Glutamatergic neuron (in vitro differentiated cells): ENCODE data around the gene VWF. TPM values are rescaled to one million over a fixed set of nuclear protein-coding genes. Genes with fewer than 3 reads are reported as not detected.
A peak's percentile ranks its signal among the peaks of the same experiment; 100 is the strongest.
"Not testable (repeated sequence)": the region's sequence is repeated elsewhere in the genome, so short reads cannot be mapped to it uniquely, and the experiment has no call there.

Experiments
- DNase-seq: peaks from one replicate; pipeline ENCODE4 v3.0.0; 2022
- H3K27ac Mint-ChIP-seq: one replicate; pipeline ENCODE4 v1.8.0; 2020; ENCODE audit warnings: mild to moderate bottlenecking, mixed read lengths, inconsistent platforms; ENCODE audit not compliant: unreplicated experiment
- H3K27me3 Mint-ChIP-seq: one replicate; pipeline ENCODE4 v1.8.0; 2020; ENCODE audit warnings: mild to moderate bottlenecking, moderate library complexity, mixed read lengths, inconsistent platforms; ENCODE audit not compliant: unreplicated experiment
- H3K36me3 Mint-ChIP-seq: one replicate; pipeline ENCODE4 v1.8.0; 2020; ENCODE audit warnings: mild to moderate bottlenecking, mixed read lengths, inconsistent platforms; ENCODE audit not compliant: unreplicated experiment
- H3K4me1 Mint-ChIP-seq: one replicate; pipeline ENCODE4 v1.8.0; 2020; ENCODE audit warnings: mild to moderate bottlenecking, low read depth, mixed read lengths, inconsistent platforms; ENCODE audit not compliant: unreplicated experiment
- H3K4me3 Mint-ChIP-seq: one replicate; pipeline ENCODE4 v1.8.0; 2020; ENCODE audit warnings: mild to moderate bottlenecking, mixed read lengths, inconsistent platforms; ENCODE audit not compliant: unreplicated experiment
- H3K9me3 Mint-ChIP-seq: one replicate; pipeline ENCODE4 v1.8.0; 2020; ENCODE audit warnings: mild to moderate bottlenecking, moderate library complexity, mixed read lengths, inconsistent platforms; ENCODE audit not compliant: unreplicated experiment
- total RNA-seq: library from RNA; stranded (reverse); fragmentation: NEBNext Ultra II Directional; extraction: Animal tissue kit (Norgen Biotek cat#: 25700); gene quantifications from one replicate; pipeline ENCODE4 v1.2.1, GENCODE V29; 2021; ENCODE audit not compliant: unreplicated experiment
- TF ChIP-seq, protein P1 (sequence below): fragments of 200-600 bp; sonication (generic); IDR thresholded peaks from one replicate; pipeline ENCODE4 v1.5.0; 2021; ENCODE audit not compliant: partially characterized antibody, unreplicated experiment

VWF gene
- total RNA-seq, 1 donor from 2014 or later: 0.37 TPM

DNA sequence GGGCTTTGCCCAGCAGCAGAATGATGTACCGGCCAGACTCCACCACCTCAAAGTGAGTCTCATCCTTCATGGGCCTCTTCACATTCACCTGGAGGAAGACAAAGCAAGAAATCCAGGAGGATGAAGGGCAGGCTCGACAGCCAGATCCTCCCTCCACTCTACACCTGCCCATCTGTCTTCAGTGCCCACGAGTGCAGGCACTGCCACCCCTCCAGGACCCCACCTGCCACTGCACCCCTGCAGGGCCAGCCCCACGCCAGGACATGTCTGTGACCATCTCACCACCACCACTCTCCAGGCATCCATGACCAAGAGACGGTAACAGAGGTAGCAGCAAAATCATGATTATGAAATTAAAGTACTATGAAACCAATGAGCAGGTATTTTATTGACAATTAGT is 95.1 kb downstream of the VWF start:
- Mint-ChIP-seq H3K27ac (no peak overlapping the region), H3K4me1 (peaks cover 11% of the 10 kb centered on the region), H3K27me3 (peaks cover 2% of the 10 kb centered on the region), H3K9me3 (peaks cover 6% of the 10 kb centered on the region), H3K36me3 (peaks cover 17% of the 10 kb centered on the region), H3K4me3 (no peak overlapping the region)
- no peak for DNase-seq
- TF ChIP-seq, protein P1, sequence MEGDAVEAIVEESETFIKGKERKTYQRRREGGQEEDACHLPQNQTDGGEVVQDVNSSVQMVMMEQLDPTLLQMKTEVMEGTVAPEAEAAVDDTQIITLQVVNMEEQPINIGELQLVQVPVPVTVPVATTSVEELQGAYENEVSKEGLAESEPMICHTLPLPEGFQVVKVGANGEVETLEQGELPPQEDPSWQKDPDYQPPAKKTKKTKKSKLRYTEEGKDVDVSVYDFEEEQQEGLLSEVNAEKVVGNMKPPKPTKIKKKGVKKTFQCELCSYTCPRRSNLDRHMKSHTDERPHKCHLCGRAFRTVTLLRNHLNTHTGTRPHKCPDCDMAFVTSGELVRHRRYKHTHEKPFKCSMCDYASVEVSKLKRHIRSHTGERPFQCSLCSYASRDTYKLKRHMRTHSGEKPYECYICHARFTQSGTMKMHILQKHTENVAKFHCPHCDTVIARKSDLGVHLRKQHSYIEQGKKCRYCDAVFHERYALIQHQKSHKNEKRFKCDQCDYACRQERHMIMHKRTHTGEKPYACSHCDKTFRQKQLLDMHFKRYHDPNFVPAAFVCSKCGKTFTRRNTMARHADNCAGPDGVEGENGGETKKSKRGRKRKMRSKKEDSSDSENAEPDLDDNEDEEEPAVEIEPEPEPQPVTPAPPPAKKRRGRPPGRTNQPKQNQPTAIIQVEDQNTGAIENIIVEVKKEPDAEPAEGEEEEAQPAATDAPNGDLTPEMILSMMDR: no peak

DNA sequence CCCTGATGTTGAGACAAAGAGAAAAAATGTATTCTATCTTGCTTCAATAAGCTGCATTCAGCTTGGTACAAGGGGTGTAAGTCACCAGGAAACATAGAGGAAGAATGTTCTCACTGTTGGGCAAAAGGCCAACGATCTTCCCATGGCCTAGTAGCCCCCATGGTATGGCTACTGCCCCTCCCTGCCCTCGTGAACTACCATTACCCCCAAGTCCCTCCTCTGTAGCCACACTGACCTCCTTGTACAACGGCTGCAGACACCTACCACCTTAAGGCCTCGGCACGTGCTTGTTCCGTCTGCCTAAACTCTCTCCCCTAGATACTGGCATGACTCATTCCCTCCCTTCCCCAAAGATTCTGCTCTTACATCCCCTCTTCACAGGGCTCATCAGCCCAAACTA is 97.5 kb downstream of the VWF start:
- no peak overlapping the region for H3K27ac Mint-ChIP-seq
- TF ChIP-seq, protein P1: no peak
- peaks cover 10% of the 10 kb centered on the region for H3K36me3 Mint-ChIP-seq
- H3K4me1 Mint-ChIP-seq: peaks cover 3% of the 10 kb centered on the region
- H3K27me3 Mint-ChIP-seq: peaks cover 2% of the 10 kb centered on the region
- H3K4me3 Mint-ChIP-seq: no peak overlapping the region
- DNase-seq: no peak
- peaks cover 7% of the 10 kb centered on the region for H3K9me3 Mint-ChIP-seq

DNA sequence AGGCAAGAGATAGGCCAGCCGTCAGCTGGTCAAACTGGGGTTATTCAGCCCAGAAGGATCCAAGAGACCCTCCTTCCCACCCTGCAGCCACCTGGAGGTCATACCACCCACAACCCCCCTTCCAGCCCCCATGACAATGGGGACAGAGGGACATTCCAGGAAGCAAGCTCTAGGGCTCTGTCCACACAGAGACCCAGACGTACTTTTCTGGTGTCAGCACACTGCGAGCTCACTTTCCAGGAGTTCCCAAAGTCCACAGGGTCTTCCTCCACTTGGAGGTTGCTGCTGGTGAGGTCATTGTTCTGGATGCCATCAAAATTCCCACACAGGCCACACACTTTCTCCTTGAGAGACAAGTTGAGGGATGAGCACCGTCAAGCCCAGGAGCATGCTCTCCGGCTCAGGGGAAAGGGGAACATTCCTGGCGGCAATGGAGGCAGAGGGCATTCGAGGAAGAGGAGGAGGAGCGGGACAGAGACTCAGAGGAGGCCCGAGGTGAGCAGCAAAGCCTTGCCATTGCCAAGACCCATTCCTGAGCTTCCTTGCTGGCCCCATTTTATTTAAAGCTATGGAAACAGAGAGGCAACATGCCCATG is 98.7 kb downstream of the VWF start:
- not testable (repeated sequence) for H3K27me3 Mint-ChIP-seq, H3K36me3 Mint-ChIP-seq, H3K4me3 Mint-ChIP-seq, H3K9me3 Mint-ChIP-seq, H3K27ac Mint-ChIP-seq, DNase-seq
- peaks cover 12% of the 10 kb centered on the region for H3K4me1 Mint-ChIP-seq

DNA sequence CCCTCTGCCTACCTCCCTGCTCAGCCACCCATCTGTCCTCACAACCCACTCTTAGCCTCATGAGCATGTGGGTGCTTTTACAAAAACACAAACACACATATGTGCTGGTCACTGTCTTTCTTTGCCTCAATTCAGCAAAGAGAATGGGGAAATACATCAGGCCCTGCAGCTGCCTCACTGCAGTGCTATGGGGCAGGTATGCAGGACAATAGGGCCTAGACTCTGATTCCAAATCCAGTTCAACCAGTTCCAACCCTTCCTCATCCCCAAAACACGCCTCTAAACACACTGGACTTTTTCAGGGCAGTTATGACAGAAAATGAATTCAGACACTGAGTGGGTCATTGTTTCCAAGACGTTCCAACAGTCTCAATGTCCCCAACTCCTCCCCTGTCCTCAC is 100.4 kb downstream of the VWF start:
- not testable (repeated sequence) for DNase-seq, H3K36me3 Mint-ChIP-seq, H3K9me3 Mint-ChIP-seq, H3K4me3 Mint-ChIP-seq, H3K27me3 Mint-ChIP-seq, H3K27ac Mint-ChIP-seq
- peaks cover 13% of the 10 kb centered on the region for H3K4me1 Mint-ChIP-seq

DNA sequence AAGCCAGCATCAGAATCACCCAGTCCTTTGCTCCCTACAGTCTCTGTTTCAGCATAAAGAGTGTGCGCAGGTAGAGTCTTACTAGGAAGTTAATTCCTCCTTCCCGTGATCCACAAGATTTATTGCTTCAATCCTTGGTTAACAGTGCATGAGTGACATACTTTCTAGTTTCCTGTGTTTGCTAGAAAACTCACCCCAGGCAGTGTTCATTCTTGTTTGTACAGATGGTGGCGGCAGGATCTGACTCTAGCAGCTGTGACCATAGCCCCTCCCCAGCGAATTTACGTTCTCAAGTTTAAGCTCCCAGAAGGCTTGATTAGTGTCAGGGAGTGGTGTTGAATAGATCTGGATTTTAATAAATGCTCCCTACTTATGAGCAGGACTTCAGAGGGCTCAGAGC is 103.5 kb downstream of the VWF start:
- Mint-ChIP-seq H3K4me1 (peaks cover 13% of the 10 kb centered on the region), H3K4me3 (peak overlapping the region; percentile 35), H3K36me3 (no peaks in the 10 kb centered on the region), H3K27me3 (peaks cover 2% of the 10 kb centered on the region), H3K9me3 (peaks cover 5% of the 10 kb centered on the region), H3K27ac (peak overlapping the region; percentile 56)
- TF ChIP-seq, protein P1: no peak
- DNase-seq: no peak

DNA sequence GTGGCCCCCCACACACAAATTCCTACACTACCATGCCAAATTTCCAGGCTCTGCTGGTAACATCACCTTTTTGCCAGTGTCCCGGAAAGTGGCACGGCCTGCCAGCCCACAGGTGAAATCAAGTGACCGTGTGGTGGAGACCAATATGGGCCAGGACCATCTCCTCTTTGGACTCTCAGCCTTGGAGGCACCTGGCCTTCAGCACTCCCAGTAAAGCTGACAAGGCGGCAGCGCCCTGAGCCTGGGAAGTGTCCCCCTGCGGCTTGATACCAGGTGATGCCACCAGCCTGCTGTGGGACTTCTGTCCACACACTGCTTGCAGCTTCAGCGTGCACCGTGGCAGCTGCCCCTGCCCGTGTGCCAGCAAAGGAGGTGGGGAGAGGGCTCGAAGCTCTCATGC is 104.0 kb downstream of the VWF start:
- H3K36me3 Mint-ChIP-seq, H3K9me3 Mint-ChIP-seq: not testable (repeated sequence)
- H3K27ac Mint-ChIP-seq: peak overlapping the region; percentile 56

DNA sequence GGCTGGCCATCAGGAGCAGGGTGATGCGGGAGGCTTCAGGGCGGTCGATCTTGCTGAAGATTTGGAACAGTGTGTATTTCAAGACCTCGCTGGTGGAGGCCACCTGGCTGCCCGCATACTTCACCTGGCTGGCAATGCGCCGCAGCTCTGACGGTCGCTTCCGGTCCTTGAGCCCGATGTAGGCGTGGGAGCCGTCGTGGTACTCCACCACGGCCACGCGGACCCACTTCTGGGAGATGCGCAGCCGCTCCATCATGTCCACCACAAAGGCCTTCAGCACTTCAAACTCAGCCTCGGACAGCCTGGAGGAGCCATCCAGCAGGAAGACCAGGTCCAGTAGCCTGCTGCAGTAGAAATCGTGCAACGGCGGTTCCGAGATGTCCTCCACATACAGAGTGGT is 105.2 kb downstream of the VWF start:
- H3K4me3 Mint-ChIP-seq, H3K27me3 Mint-ChIP-seq, DNase-seq, H3K36me3 Mint-ChIP-seq, H3K9me3 Mint-ChIP-seq, H3K27ac Mint-ChIP-seq: not testable (repeated sequence)
- H3K4me1 Mint-ChIP-seq: peaks cover 13% of the 10 kb centered on the region

More for the DNA sequence above, 104.0 kb downstream of the VWF start:
- not testable (repeated sequence) for H3K4me3 Mint-ChIP-seq, H3K27me3 Mint-ChIP-seq, DNase-seq
- H3K4me1 Mint-ChIP-seq: peaks cover 13% of the 10 kb centered on the region
